ENCODE data around the gene TCEAL1.
"Not testable (repeated sequence)": the region's sequence is repeated elsewhere in the genome, so short reads cannot be mapped to it uniquely, and the experiment has no call there.

DNA sequence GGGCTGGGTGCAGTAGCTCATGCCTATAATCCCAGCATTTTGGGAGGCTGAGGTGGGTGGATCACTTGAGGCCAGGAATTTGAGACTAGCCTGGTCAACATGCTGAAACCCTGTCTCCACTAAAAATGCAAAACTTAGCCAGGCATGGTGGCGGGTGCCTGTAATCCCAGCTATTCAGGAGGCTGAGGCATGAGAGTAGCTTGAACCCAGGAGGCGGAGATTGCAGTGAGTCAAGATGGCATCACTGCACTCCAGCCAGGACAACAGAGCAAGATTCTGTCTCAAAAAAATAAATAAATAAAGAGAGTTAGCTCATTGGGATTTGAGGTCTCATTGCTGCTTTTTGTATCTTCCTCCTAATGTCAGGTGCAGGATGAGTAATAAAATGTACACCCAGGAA, 28.3 kb downstream of the TCEAL1 start:
- TF ChIP-seq, protein P1, sequence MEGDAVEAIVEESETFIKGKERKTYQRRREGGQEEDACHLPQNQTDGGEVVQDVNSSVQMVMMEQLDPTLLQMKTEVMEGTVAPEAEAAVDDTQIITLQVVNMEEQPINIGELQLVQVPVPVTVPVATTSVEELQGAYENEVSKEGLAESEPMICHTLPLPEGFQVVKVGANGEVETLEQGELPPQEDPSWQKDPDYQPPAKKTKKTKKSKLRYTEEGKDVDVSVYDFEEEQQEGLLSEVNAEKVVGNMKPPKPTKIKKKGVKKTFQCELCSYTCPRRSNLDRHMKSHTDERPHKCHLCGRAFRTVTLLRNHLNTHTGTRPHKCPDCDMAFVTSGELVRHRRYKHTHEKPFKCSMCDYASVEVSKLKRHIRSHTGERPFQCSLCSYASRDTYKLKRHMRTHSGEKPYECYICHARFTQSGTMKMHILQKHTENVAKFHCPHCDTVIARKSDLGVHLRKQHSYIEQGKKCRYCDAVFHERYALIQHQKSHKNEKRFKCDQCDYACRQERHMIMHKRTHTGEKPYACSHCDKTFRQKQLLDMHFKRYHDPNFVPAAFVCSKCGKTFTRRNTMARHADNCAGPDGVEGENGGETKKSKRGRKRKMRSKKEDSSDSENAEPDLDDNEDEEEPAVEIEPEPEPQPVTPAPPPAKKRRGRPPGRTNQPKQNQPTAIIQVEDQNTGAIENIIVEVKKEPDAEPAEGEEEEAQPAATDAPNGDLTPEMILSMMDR (IDR thresholded peaks at IDR 0.05) = not testable (repeated sequence)
- not testable (repeated sequence) for TF ChIP-seq EP300 (IDR thresholded peaks at IDR 0.05)
